C4-2B (cell line): Measurements from ENCODE around the gene ANTXRL.

ENCODE experiments used
- CTCF ChIP-seq: fragments of 450-650 bp; conservative IDR thresholded peaks from 2 replicates; pipeline ENCODE4 v1.5.1; 2017; ENCODE audit warnings: mild to moderate bottlenecking
- ZFX ChIP-seq: fragments of 450-650 bp; IDR thresholded peaks from 2 replicates; pipeline ENCODE4 v1.6.1; 2017

GRCh38 chr10:46237815-46238510 lies 48.8 kb upstream of the ANTXRL start:
- TF ChIP-seq CTCF (no peak), ZFX (no peak)
